Measurements from ENCODE around the gene TMEM89.

TMEM89 gene

DNA sequence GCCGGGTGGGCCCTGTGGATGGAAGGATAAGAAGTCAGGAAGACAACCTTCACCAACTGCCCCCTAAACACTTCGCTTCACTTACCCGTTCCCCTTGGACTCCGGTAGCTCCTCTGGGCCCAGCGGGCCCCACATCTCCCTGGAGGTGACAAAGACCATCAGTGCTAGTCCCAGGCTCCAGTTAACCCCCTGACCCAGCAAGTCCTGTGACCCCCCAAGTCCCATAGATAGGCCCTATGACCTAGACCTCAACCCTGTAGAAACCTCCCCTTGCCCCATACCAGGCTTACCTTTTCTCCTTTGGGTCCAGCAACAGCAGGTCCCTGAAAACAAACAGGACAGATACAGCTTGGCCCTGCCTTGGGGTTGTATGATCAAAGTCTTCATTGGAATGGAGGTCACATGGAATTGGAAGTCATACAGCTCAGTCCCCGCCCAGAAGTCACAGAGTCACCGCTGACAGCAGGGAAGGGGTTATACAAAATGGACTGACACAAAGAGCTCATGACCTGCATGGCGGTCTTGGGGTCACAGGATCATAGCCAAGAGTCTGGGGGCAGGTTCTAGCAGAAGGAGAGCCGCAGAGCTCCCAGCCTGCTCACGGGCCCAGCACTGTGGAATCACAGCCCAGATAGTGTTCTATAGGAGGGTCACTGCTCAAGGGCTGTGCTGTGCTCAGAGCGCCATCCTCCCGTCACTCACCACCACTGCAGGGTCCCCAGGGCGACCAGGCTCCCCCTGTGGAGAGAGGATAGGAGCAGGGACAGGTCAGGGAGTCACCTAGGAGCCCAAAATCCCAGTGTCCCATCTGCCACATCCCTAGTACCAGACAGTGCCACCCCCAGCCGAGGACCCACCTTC is 39.7 kb downstream of the TMEM89 start:
- TF ChIP-seq BHLHE40 (IDR thresholded peaks at IDR 0.05; ENCODE audit: borderline replicate concordance) (no peak), ELF4 (IDR thresholded peaks at IDR 0.05) (no peak), FOXM1 (IDR thresholded peaks at IDR 0.05; ENCODE audit: borderline replicate concordance) (no peak), FOXA1 (IDR thresholded peaks at IDR 0.05) (no peak), LEF1 (IDR thresholded peaks at IDR 0.05; ENCODE audit: borderline replicate concordance) (no peak)
- ChIA-PET CTCF (no interaction called here), POLR2A (no interaction called here)
- DNase-seq (ENCODE audit: extremely low spot score) = no peak

DNA sequence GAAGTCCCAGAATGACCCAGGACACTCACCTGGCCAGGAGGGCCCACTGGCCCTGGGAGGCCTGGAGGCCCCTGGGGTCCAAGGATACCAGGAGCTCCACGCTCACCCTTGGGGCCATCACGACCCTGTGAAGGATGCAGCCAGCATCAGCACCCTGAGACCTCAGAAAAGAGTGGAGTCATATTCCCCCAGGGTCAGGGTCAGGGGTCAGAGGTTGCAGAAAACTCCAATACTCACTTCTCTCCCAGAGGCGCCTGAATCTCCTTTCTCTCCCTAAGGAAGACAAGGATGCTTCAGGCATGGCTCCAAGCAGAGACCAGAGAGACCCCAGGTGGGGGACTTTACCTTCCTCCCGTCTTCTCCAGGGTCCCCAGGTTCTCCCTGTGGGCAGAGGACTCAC is 44.9 kb downstream of the TMEM89 start:
- CTCF ChIA-PET = no interaction called here
- TF ChIP-seq CTBP1 (IDR thresholded peaks at IDR 0.05; ENCODE audit: borderline replicate concordance) = no peak
- POLR2A ChIA-PET = no interaction called here
- DNase-seq (ENCODE audit: extremely low spot score) = no peak

DNA sequence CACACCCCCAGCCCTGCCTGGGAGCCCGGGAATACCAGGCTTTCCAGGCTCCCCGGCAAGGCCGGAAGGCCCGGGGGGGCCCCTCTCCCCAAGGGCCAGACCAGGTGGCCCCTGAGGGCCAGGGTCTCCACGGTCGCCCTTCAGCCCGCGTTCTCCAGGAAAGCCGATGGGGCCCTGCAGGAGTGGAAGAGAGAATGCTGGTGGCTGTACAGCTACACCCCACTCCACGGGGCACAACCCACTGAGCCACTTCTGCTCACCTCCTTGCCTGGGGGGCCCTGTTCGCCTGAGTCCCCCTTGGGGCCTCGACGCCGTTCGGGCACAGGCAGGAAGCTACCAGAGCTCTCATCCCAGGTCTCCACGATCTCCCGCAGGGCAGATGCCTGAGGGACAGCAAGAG is 46.2 kb downstream of the TMEM89 start:
- no peak for TF ChIP-seq LEF1 (IDR thresholded peaks at IDR 0.05; ENCODE audit: borderline replicate concordance)
- TF ChIP-seq SP1 (IDR thresholded peaks at IDR 0.05) = no peak
- TF ChIP-seq, protein P1, sequence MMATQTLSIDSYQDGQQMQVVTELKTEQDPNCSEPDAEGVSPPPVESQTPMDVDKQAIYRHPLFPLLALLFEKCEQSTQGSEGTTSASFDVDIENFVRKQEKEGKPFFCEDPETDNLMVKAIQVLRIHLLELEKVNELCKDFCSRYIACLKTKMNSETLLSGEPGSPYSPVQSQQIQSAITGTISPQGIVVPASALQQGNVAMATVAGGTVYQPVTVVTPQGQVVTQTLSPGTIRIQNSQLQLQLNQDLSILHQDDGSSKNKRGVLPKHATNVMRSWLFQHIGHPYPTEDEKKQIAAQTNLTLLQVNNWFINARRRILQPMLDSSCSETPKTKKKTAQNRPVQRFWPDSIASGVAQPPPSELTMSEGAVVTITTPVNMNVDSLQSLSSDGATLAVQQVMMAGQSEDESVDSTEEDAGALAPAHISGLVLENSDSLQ (IDR thresholded peaks at IDR 0.05) = no peak
- no peak for TF ChIP-seq FOXK2 (IDR thresholded peaks at IDR 0.05)
- TF ChIP-seq L3MBTL2 (conservative IDR thresholded peaks at IDR 0.05) = no peak
- no peak for TF ChIP-seq HDGF (IDR thresholded peaks at IDR 0.05; ENCODE audit: borderline replicate concordance)
- TF ChIP-seq ARNT (IDR thresholded peaks at IDR 0.05) = no peak
- TF ChIP-seq BHLHE40 (IDR thresholded peaks at IDR 0.05; ENCODE audit: borderline replicate concordance) = no peak
- TF ChIP-seq FOXM1 (IDR thresholded peaks at IDR 0.05; ENCODE audit: borderline replicate concordance) = no peak
- no peak for DNase-seq (ENCODE audit: extremely low spot score)
- ChIA-PET CTCF (no interaction called here), POLR2A (no interaction called here)

DNA sequence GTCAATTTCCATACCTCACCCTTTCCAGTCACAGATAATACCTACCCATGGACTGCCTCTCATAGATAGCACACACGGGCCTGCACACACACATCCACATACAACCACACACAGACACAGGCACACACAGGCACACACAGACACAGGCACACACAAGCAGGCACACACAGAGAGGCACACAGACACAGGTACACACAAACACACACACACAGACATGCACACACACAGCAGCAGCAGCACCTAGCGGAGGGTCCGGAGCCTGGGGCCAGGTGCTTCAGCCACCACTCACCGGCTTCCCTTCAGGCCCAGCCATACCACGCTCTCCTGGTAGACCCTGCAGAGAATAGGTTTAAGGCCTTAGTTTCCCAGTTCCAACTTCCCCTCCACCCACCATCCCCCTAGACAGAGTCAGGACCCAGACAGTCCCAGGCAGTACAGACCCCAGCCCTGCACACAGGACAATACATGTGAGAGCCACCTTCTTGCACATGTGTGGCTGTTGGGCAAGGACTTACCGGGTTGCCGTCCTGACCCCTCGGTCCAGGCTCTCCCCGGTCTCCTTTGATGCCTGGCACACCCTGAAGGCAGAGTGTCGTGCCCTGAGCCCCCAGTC is 47.5 kb downstream of the TMEM89 start:
- ChIA-PET POLR2A (no interaction called here), CTCF (interaction anchor here (0.6 kb wide), 1 partner anchor 1380 kb away, joined by 6 read pairs; no protein-coding TSS in a partner anchor)
- TF ChIP-seq FOXM1 (IDR thresholded peaks at IDR 0.05; ENCODE audit: borderline replicate concordance) (no peak), TARDBP (IDR thresholded peaks at IDR 0.05) (no peak), LEF1 (IDR thresholded peaks at IDR 0.05; ENCODE audit: borderline replicate concordance) (no peak), ZNF384 (IDR thresholded peaks at IDR 0.05) (no peak)
- DNase-seq (ENCODE audit: extremely low spot score) = no peak

DNA sequence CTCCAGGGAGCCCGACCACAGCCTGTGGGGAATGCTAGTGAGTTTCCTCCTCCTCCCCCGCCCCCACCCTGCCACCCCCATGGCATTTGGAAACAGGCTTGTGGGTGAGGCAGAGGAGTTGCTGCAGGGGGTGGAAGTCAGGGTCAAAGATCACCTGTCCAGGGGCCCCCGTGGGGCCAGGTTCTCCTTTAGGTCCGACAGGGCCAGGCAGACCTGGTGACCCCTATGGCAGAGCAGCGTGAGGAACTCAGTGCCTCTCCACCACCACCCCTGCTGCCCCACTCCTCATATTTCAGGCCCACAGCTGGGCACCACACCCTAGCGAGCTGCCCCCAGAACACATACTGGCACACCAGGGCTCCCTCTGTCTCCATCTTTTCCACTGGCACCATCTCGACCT is 49.1 kb downstream of the TMEM89 start:
- DNase-seq (ENCODE audit: extremely low spot score) = no peak
- POLR2A ChIA-PET = no interaction called here
- CTCF ChIA-PET = interaction anchor here (1.1 kb wide), 1 partner anchor 13 kb away, joined by 3 read pairs; no protein-coding TSS in a partner anchor
- TF ChIP-seq SUZ12 (IDR thresholded peaks at IDR 0.05) (no peak), TARDBP (IDR thresholded peaks at IDR 0.05) (no peak), BHLHE40 (IDR thresholded peaks at IDR 0.05; ENCODE audit: borderline replicate concordance) (no peak), NFRKB (IDR thresholded peaks at IDR 0.05) (no peak), L3MBTL2 (conservative IDR thresholded peaks at IDR 0.05) (no peak), ZNF384 (IDR thresholded peaks at IDR 0.05) (no peak), SP1 (IDR thresholded peaks at IDR 0.05) (no peak), LEF1 (IDR thresholded peaks at IDR 0.05; ENCODE audit: borderline replicate concordance) (no peak), ELF4 (IDR thresholded peaks at IDR 0.05) (no peak)
- TF ChIP-seq, protein P1 (IDR thresholded peaks at IDR 0.05) = no peak

DNA sequence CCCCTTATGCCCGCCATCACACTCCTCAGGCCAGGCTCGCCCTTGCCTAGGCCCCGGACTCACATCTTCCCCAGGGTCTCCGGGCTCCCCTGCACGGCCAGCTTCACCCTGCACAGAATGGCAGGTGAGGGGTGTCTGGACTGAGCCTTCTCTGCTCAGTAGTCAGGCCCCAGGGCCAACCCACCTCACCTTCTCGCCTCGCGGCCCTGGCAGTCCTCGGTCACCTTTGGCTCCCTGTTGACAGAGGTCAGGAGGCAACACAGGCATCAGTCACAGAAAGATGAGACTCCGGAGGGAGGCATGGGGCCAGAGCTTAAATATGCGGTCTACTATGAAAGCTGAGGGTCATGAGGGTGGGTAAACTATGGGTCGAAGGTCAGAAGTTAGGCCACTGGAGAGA is 49.6 kb downstream of the TMEM89 start:
- ChIA-PET POLR2A (no interaction called here), CTCF (interaction anchor here (0.8 to 1.1 kb wide), 2 partner anchors 13 to 14 kb away, joined by 3 read pairs; no protein-coding TSS in a partner anchor)
- no peak for DNase-seq (ENCODE audit: extremely low spot score)

More for the DNA sequence above, 49.6 kb downstream of the TMEM89 start:
- TF ChIP-seq L3MBTL2 (conservative IDR thresholded peaks at IDR 0.05) (no peak), LEF1 (IDR thresholded peaks at IDR 0.05; ENCODE audit: borderline replicate concordance) (no peak), ZNF384 (IDR thresholded peaks at IDR 0.05) (no peak), BHLHE40 (IDR thresholded peaks at IDR 0.05; ENCODE audit: borderline replicate concordance) (no peak), FOXA1 (IDR thresholded peaks at IDR 0.05) (no peak), TARDBP (IDR thresholded peaks at IDR 0.05) (no peak), SUZ12 (IDR thresholded peaks at IDR 0.05) (no peak), FOXK2 (IDR thresholded peaks at IDR 0.05) (no peak), SP1 (IDR thresholded peaks at IDR 0.05) (no peak), FOXM1 (IDR thresholded peaks at IDR 0.05; ENCODE audit: borderline replicate concordance) (no peak), ARNT (IDR thresholded peaks at IDR 0.05) (no peak), NFRKB (IDR thresholded peaks at IDR 0.05) (no peak), CTBP1 (IDR thresholded peaks at IDR 0.05; ENCODE audit: borderline replicate concordance) (no peak), ELF4 (IDR thresholded peaks at IDR 0.05) (no peak)
- TF ChIP-seq, protein P1 (IDR thresholded peaks at IDR 0.05) = no peak

Measured in HEK293T (cell line).